Activated CD8-positive, alpha-beta memory T cell treated with anti-CD3 and anti-CD28 coated beads, Interleukin-2, amount 50 U/mL, for 1 hour (primary cell): Measurements from ENCODE around the gene C1QA.
"Not testable (repeated sequence)": the region's sequence is repeated elsewhere in the genome, so short reads cannot be mapped to it uniquely, and the experiment has no call there.

ENCODE experiments used
- DNase-seq: peaks from one replicate; pipeline ENCODE4 v3.0.0-alpha.2; 2020; ENCODE audit errors: extremely low read depth

C1QA gene

GRCh38 chr1:22641247-22641646 lies 4.8 kb downstream of the C1QA start:
- DNase-seq, result no peak

- DNase-seq, result peak; percentile 4
Measured at GRCh38 chr1:22641906-22642636, 5.6 kb downstream of the C1QA start.

- no peak for DNase-seq
Measured at GRCh38 chr1:22643381-22643780, 7.0 kb downstream of the C1QA start, which contains the start of gene C1QC. TSS of gene C1QC (plus strand) at chr1:22643633. CDS start at chr1:22644024, 391 bp downstream.

GRCh38 chr1:22643928-22644327 lies 7.5 kb downstream of the C1QA start:
- DNase-seq, result no peak

- no peak for DNase-seq
Measured at GRCh38 chr1:22645931-22646330, 9.5 kb downstream of the C1QA start.

- no peak for DNase-seq
Measured at GRCh38 chr1:22646384-22646783, 10.0 kb downstream of the C1QA start.

- no peak for DNase-seq
Measured at GRCh38 chr1:22650089-22650693, 13.8 kb downstream of the C1QA start.

GRCh38 chr1:22651941-22652856 lies 15.8 kb downstream of the C1QA start:
- DNase-seq, result no peak

GRCh38 chr1:22652881-22653316 lies 16.5 kb downstream of the C1QA start, which contains the start of gene C1QB:
TSS of gene C1QB (plus strand) at chr1:22653236. CDS start at chr1:22659463, 6,227 bp downstream.
- no peak for DNase-seq

- no peak for DNase-seq
Measured at GRCh38 chr1:22654692-22655091, 18.3 kb downstream of the C1QA start.

- DNase-seq, result no peak
Measured at GRCh38 chr1:22658385-22659163, 22.1 kb downstream of the C1QA start.

- no peak for DNase-seq
Measured at GRCh38 chr1:22660716-22661241, 24.4 kb downstream of the C1QA start.

GRCh38 chr1:22661880-22662279 lies 25.5 kb downstream of the C1QA start:
- DNase-seq, result no peak

GRCh38 chr1:22662318-22662717 lies 25.9 kb downstream of the C1QA start:
- no peak for DNase-seq

- DNase-seq, result no peak
Measured at GRCh38 chr1:22662986-22663408, 26.6 kb downstream of the C1QA start.

- DNase-seq, result no peak
Measured at GRCh38 chr1:22665752-22666151, 29.3 kb downstream of the C1QA start.

- DNase-seq, result no peak
Measured at GRCh38 chr1:22666412-22666811, 30.0 kb downstream of the C1QA start.

- DNase-seq, result not testable (repeated sequence)
Measured at GRCh38 chr1:22668840-22669239, 32.4 kb downstream of the C1QA start.

- DNase-seq, result no peak
Measured at GRCh38 chr1:22670352-22670975, 34.0 kb downstream of the C1QA start.

GRCh38 chr1:22671999-22672398 lies 35.6 kb downstream of the C1QA start:
- DNase-seq, result no peak
